Stomach (tissue), 9 donors: ENCODE measurements around the gene OR5K1. TPM values are rescaled to one million over a fixed set of nuclear protein-coding genes. Genes with fewer than 3 reads are reported as not detected.

Source experiments
- DNase-seq, 2 donors: peaks; one replicate each; pipeline versions ENCODE4 v3.0.0 to v3.0.0-alpha.2; 2013 to 2019
- H3K27ac ChIP-seq, 5 donors: fragments of 200-600 bp in 4 of 5; sonication (generic) in 4 of 5; one replicate each; pipeline ENCODE4 v1.5.1; 2013 to 2019; ENCODE audit warnings: mild to moderate bottlenecking in 1 of 5, moderate library complexity in 1 of 5
- H3K27me3 ChIP-seq, 3 donors: fragments of 200-600 bp; sonication (generic); one replicate each; pipeline ENCODE4 v1.5.1; 2017 to 2019; ENCODE audit warnings: mixed run types in 1 of 3
- H3K36me3 ChIP-seq, 4 donors: fragments of 200-600 bp; sonication (generic); 1 replicate in 3 of 4; 2 replicates in 1 of 4; pipeline ENCODE4 v1.5.1; 2016 to 2019
- H3K4me1 ChIP-seq, 4 donors: fragments of 200-600 bp; sonication (generic); one replicate each; pipeline ENCODE4 v1.5.1; 2016 to 2019
- H3K4me3 ChIP-seq, 4 donors: fragments of 200-600 bp; sonication (generic) in 3 of 4; one replicate each; pipeline ENCODE4 v1.5.1; 2016 to 2019; ENCODE audit warnings: mild to moderate bottlenecking in 1 of 4
- H3K9me3 ChIP-seq, 4 donors: fragments of 200-600 bp; sonication (generic); one replicate each; pipeline ENCODE4 v1.5.1; 2016 to 2019
- EP300 ChIP-seq: sonication (generic); formaldehyde crosslinking; IDR thresholded peaks from one replicate; pipeline ENCODE4 v1.6.1; 2017; ENCODE audit warnings: antibody characterized with exemption
- POLR2A ChIP-seq, 4 donors: fragments of 450-650 bp; IDR thresholded peaks; one replicate each; pipeline ENCODE4 v1.6.1; 2016; ENCODE audit warnings: antibody characterized with exemption in 4 of 4, control low read depth in 2 of 4, mild to moderate bottlenecking in 1 of 4, moderate library complexity in 1 of 4
- POLR2AphosphoS5 ChIP-seq, 3 donors: sonication (generic); formaldehyde crosslinking; IDR thresholded peaks; one replicate each; pipeline ENCODE4 v1.6.1; 2016; ENCODE audit warnings: antibody characterized with exemption in 3 of 3
- WGBS, 5 donors: extraction: QIAGEN DNeasy Blood & Tissue Kit in 3 of 5; methylation state at CpG; one replicate each; pipeline versions ENCODE4 v1.1.5 to v1.1.7; 2013 to 2018; 5-methylcytosine and 5-hydroxymethylcytosine counted together
- intact Hi-C: fragments of 100-400 bp; cut with DNase I; formaldehyde crosslinking; loops from one replicate; pipeline ENCODE4 v1.15.1; 2023; ENCODE audit warnings: low total_unique reads
- polyA plus RNA-seq, 3 donors: library from polyadenylated mRNA; stranded (reverse); fragments of 200-250 nt; gene quantifications; one replicate each; pipeline ENCODE4 v1.2.3, GENCODE V29; 2013
- total RNA-seq, 5 donors: library from RNA; depleted of rRNA; stranded (reverse); fragments of >200 nt; gene quantifications; one replicate each; pipeline versions ENCODE4 v1.1.0 to v1.2.3, GENCODE V29; 2014 to 2016
- TF ChIP-seq, protein P1 (sequence below), 7 experiments: fragments of 450-650 bp in 4 of 7; fragments of 200-600 bp in 3 of 7; sonication (generic) in 3 of 7; IDR thresholded peaks; one replicate each; pipeline ENCODE4 v1.5.1; 2016 to 2019; ENCODE audit warnings: antibody characterized with exemption in 7 of 7, control low read depth in 2 of 7, mild to moderate bottlenecking in 1 of 7
- donor health status: healthy with polysubstance abuse.
- donor health status: Bipolar disorder and iron deficiency.
- donor health status: healthy.

OR5K1 gene
- total and polyA plus RNA-seq, 8 donors = not detected

DNA sequence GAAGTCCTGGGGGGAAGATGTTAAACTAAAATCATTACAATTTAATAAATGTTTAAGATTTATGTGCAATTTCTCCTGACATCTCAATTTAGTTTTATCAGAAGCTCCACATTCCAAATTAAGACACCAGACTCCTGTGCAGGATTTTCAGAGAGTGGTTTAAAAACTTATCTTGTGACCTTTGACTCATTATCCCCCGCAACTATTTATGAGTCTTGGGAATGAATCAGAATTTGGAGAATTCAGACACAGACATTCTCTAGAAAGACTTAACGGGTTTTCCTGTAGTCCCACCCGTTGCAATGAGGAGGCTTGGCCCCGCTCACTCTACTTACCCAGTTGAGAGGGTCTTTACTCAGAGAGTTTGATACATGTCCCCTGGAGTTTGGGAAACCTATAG, 41.5 kb downstream of the OR5K1 start:
- WGBS, 5 donors = 70 to 80% (median 75%) methylated on average over 4 of the region's 4 CpGs
- DNase-seq = no peak
- H3K36me3 ChIP-seq = peaks cover 0 to 5% (median 2%) of the 10 kb centered on the region in 4 donors
- no peak overlapping the region for H3K27ac ChIP-seq
- no peaks in the 10 kb centered on the region for H3K27me3 ChIP-seq
- H3K4me3 ChIP-seq = no peak overlapping the region
- intact Hi-C loops = no loop called here
- no peaks in the 10 kb centered on the region for H3K4me1 ChIP-seq
- TF ChIP-seq, protein P1, sequence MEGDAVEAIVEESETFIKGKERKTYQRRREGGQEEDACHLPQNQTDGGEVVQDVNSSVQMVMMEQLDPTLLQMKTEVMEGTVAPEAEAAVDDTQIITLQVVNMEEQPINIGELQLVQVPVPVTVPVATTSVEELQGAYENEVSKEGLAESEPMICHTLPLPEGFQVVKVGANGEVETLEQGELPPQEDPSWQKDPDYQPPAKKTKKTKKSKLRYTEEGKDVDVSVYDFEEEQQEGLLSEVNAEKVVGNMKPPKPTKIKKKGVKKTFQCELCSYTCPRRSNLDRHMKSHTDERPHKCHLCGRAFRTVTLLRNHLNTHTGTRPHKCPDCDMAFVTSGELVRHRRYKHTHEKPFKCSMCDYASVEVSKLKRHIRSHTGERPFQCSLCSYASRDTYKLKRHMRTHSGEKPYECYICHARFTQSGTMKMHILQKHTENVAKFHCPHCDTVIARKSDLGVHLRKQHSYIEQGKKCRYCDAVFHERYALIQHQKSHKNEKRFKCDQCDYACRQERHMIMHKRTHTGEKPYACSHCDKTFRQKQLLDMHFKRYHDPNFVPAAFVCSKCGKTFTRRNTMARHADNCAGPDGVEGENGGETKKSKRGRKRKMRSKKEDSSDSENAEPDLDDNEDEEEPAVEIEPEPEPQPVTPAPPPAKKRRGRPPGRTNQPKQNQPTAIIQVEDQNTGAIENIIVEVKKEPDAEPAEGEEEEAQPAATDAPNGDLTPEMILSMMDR (IDR thresholded peaks at IDR 0.05) = no peak
- no peak for TF ChIP-seq POLR2A (IDR thresholded peaks at IDR 0.05)
- no peak for TF ChIP-seq EP300
- TF ChIP-seq POLR2AphosphoS5 (IDR thresholded peaks at IDR 0.05) = no peak
- no peaks in the 10 kb centered on the region for H3K9me3 ChIP-seq

DNA sequence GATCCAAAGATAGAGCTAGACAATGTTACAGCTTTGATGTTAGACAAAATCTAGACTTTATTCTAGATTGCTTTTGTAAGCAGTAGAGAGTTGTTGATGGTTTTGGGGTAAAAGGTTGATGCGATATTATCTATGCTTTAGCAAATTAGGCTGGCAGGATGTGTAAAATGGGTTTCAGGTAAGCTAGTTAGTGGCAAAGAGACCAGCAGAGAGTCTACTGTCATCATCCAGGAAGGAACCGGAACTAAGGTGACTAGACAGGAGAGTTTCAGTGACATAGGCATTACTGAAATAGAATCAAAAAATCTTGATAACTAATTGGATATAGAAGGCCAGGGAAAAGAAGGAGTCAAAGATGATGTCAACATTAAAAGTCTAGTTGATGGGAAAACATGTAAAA, 45.6 kb downstream of the OR5K1 start:
- no peak for TF ChIP-seq POLR2AphosphoS5 (IDR thresholded peaks at IDR 0.05)
- no peak for TF ChIP-seq EP300
- TF ChIP-seq POLR2A (IDR thresholded peaks at IDR 0.05) = no peak
- TF ChIP-seq, protein P1 (IDR thresholded peaks at IDR 0.05) = no peak
- intact Hi-C loops = no loop called here
- DNase-seq = no peak

DNA sequence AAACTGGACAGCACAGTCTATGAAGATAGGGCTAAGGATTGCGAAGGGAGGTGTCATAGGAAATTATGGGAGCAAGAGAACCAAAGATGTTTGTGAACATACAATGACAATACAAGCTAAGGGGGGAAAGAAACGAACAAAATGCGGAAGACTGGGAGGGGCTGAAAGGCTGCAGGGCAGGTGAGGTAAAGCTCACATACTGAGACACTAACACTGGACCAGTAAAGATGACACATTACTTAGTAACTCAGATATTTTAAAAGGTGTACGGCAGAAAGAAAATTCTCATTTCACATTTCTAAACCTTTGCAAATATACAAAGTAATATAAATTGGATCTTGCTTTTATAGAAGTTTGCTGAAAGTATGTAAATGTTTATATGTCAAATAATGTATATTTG, 49.6 kb downstream of the OR5K1 start:
- WGBS, 5 donors = 84 to 89% (median 87%) methylated on average over 4 of the region's 4 CpGs
- TF ChIP-seq EP300 (no peak), POLR2A (IDR thresholded peaks at IDR 0.05) (no peak), POLR2AphosphoS5 (IDR thresholded peaks at IDR 0.05) (no peak)
- TF ChIP-seq, protein P1 (IDR thresholded peaks at IDR 0.05) = no peak
- Histone ChIP-seq H3K27ac (no peak overlapping the region), H3K4me3 (no peak overlapping the region), H3K9me3 (no peaks in the 10 kb centered on the region), H3K4me1 (no peaks in the 10 kb centered on the region), H3K36me3 (peaks cover 5 to 51% (median 47%) of the 10 kb centered on the region in 4 donors), H3K27me3 (no peaks in the 10 kb centered on the region)
- intact Hi-C loops = no loop called here
- DNase-seq = no peak

More for the DNA sequence above, 45.6 kb downstream of the OR5K1 start:
- no peaks in the 10 kb centered on the region for H3K9me3 ChIP-seq
- no peaks in the 10 kb centered on the region for H3K4me1 ChIP-seq
- no peak overlapping the region for H3K4me3 ChIP-seq
- peaks cover 0 to 19% (median 15%) of the 10 kb centered on the region in 4 donors for H3K36me3 ChIP-seq
- no peak overlapping the region for H3K27ac ChIP-seq
- no peaks in the 10 kb centered on the region for H3K27me3 ChIP-seq
- WGBS, 5 donors = 90 to 96% (median 93%) methylated on average over 2 of the region's 2 CpGs

DNA sequence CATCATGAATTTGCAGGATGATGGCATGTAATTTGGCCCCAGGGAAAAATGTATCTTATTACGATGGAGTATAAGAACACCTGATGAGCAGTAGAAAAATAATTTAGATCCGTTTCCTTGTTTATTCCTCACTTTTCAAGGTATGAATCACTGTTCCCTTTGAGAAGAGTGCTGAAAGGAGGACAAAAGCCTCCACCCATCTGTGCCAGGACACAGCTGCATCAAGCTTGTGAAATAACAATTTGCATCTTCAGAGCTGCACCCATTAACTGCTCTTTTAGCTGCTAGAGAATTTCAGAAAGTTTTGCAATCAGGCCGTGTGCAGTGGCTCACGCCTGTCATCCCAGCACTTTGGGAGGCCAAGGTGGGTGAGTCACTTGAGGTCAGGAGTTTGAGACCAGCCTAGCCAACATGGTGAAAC, 50.1 kb downstream of the OR5K1 start:
- Histone ChIP-seq H3K4me3 (no peak overlapping the region), H3K4me1 (no peaks in the 10 kb centered on the region), H3K27ac (no peak overlapping the region), H3K36me3 (peaks cover 5 to 53% (median 52%) of the 10 kb centered on the region in 4 donors), H3K9me3 (no peaks in the 10 kb centered on the region), H3K27me3 (no peaks in the 10 kb centered on the region)
- 73 to 79% (median 74%) methylated on average over 4 of the region's 4 CpGs for WGBS, 5 donors
- intact Hi-C loops = no loop called here
- TF ChIP-seq POLR2A (IDR thresholded peaks at IDR 0.05) (no peak), POLR2AphosphoS5 (IDR thresholded peaks at IDR 0.05) (peak in 2 of 3 donors; percentile 8 to 34)
- DNase-seq = no peak

DNA sequence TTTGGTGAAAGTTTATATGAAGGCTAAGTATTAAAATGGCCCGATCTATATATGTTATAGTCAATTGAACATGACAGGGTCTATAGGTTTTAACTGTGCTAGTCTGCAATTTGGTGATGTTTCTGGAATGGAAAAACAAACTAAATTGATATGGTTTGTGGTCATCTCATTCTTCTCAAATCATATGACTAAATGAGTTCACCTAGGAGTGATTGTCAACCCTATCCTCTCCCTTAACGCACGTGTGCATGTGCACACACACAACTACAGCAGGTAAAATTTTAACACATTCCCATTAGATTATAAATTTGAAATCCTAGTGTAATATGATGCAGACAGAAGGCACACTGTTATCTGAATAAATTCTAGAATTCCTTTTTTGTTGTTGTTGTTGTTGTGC, 50.7 kb downstream of the OR5K1 start:
- Histone ChIP-seq H3K4me1 (peaks cover 0 to 6% (median under 1%) of the 10 kb centered on the region in 4 donors), H3K27me3 (no peaks in the 10 kb centered on the region), H3K9me3 (no peaks in the 10 kb centered on the region), H3K36me3 (peaks cover 5 to 60% (median 58%) of the 10 kb centered on the region in 4 donors), H3K4me3 (no peak overlapping the region), H3K27ac (no peak overlapping the region)
- WGBS, 5 donors = 94 to 98% (median 95%) methylated on average over 3 of the region's 3 CpGs
- DNase-seq = no peak
- intact Hi-C loops = no loop called here
- TF ChIP-seq EP300 (no peak), POLR2A (IDR thresholded peaks at IDR 0.05) (no peak), POLR2AphosphoS5 (IDR thresholded peaks at IDR 0.05) (no peak)
- TF ChIP-seq, protein P1 (IDR thresholded peaks at IDR 0.05) = no peak
